HG02798 (cell line): ENCODE measurements around the gene UST.
"Not testable (repeated sequence)": the region's sequence is repeated elsewhere in the genome, so short reads cannot be mapped to it uniquely, and the experiment has no call there.

Experiments
- ATAC-seq: cut with Tn5 transposase; IDR thresholded peaks from one replicate; pipeline ENCODE4 v1.9.1; 2021; ENCODE audit warnings: mild to moderate bottlenecking; ENCODE audit not compliant: unreplicated experiment, poor library complexity

UST gene

GRCh38 chr6:148735989-148736388 is 10.8 kb upstream of the UST start:
- ATAC-seq, result no peak

- ATAC-seq, result no peak
Observed at GRCh38 chr6:148736774-148737412, 9.9 kb upstream of the UST start.

- no peak for ATAC-seq
Observed at GRCh38 chr6:148737806-148738205, 9.0 kb upstream of the UST start.

GRCh38 chr6:148738946-148739821 is 7.6 kb upstream of the UST start:
- no peak for ATAC-seq

- ATAC-seq, result no peak
Observed at GRCh38 chr6:148739822-148740128, 7.1 kb upstream of the UST start.

GRCh38 chr6:148743476-148743875 is 3.4 kb upstream of the UST start:
- no peak for ATAC-seq

GRCh38 chr6:148745926-148746325 is 904 bp upstream of the UST start:
- no peak for ATAC-seq

- ATAC-seq, result peak; percentile 14
Observed at GRCh38 chr6:148747145-148747470, 278 bp downstream of the UST start.

GRCh38 chr6:148747471-148748165 is 788 bp downstream of the UST start:
- no peak for ATAC-seq

- ATAC-seq, result no peak
Observed at GRCh38 chr6:148749674-148750073, 2.8 kb downstream of the UST start.

- no peak for ATAC-seq
Observed at GRCh38 chr6:148750838-148751792, 4.3 kb downstream of the UST start.

GRCh38 chr6:148751793-148752170 is 5.0 kb downstream of the UST start:
- no peak for ATAC-seq

- ATAC-seq, result not testable (repeated sequence)
Observed at GRCh38 chr6:148755379-148755778, 8.5 kb downstream of the UST start.

- no peak for ATAC-seq
Observed at GRCh38 chr6:148757944-148758480, 11.2 kb downstream of the UST start.

- peak; percentile 88 for ATAC-seq
Observed at GRCh38 chr6:148758492-148758891, 11.7 kb downstream of the UST start.

- no peak for ATAC-seq
Observed at GRCh38 chr6:148760258-148760534, 13.4 kb downstream of the UST start.

GRCh38 chr6:148760568-148761526 is 14.0 kb downstream of the UST start:
- peak; percentile 27 for ATAC-seq

GRCh38 chr6:148761527-148762011 is 14.7 kb downstream of the UST start:
- ATAC-seq, result no peak

GRCh38 chr6:148762231-148762630 is 15.4 kb downstream of the UST start:
- ATAC-seq, result no peak
